Liver (tissue), 9 donors: Measurements from ENCODE around the gene PNPLA6. TPM values are rescaled to one million over a fixed set of nuclear protein-coding genes. Genes with fewer than 3 reads are reported as not detected.

Source experiments
- DNase-seq: peaks from one replicate; pipeline ENCODE4 v3.0.0-alpha.2; 2017; ENCODE audit warnings: low spot score
- H3K27ac ChIP-seq, 2 donors: one replicate each; pipeline ENCODE4 v1.7.0; 2013; ENCODE audit warnings: inconsistent platforms in 2 of 2, low read length in 2 of 2, control low read depth in 1 of 2, low read depth in 1 of 2, mild to moderate bottlenecking in 1 of 2
- H3K27me3 ChIP-seq, 4 donors: one replicate each; pipeline versions ENCODE4 v1.6.1 to v1.7.0; 2013; ENCODE audit warnings: low read length in 3 of 4, inconsistent platforms in 1 of 4, mild to moderate bottlenecking in 1 of 4, moderate library complexity in 1 of 4; ENCODE audit not compliant: control insufficient read depth in 4 of 4, insufficient read depth in 4 of 4
- H3K36me3 ChIP-seq, 4 donors: one replicate each; pipeline versions ENCODE4 v1.6.1 to v1.7.0; 2013; ENCODE audit warnings: low read length in 3 of 4, mild to moderate bottlenecking in 3 of 4, low read depth in 1 of 4, moderate library complexity in 1 of 4; ENCODE audit not compliant: control insufficient read depth in 4 of 4, insufficient read depth in 3 of 4
- H3K4me1 ChIP-seq, 4 donors: one replicate each; pipeline versions ENCODE4 v1.6.1 to v1.7.0; 2013; ENCODE audit warnings: low read length in 3 of 4, mild to moderate bottlenecking in 3 of 4, moderate library complexity in 1 of 4; ENCODE audit not compliant: control insufficient read depth in 4 of 4, insufficient read depth in 4 of 4
- H3K4me3 ChIP-seq, 3 donors: one replicate each; pipeline versions ENCODE4 v1.6.1 to v1.7.0; 2013; ENCODE audit warnings: low read length in 3 of 3, control low read depth in 1 of 3, low read depth in 1 of 3, mild to moderate bottlenecking in 1 of 3
- H3K9ac ChIP-seq, 2 donors: one replicate each; pipeline ENCODE4 v1.7.0; 2013; ENCODE audit warnings: low read length in 2 of 2, mild to moderate bottlenecking in 2 of 2, moderate library complexity in 2 of 2, control low read depth in 1 of 2, low read depth in 1 of 2
- H3K9me3 ChIP-seq, 4 donors: one replicate each; pipeline versions ENCODE4 v1.6.1 to v1.7.0; 2013; ENCODE audit warnings: low read length in 3 of 4; ENCODE audit not compliant: control insufficient read depth in 4 of 4
- ATF3 ChIP-seq: IDR thresholded peaks from 2 replicates; pipeline ENCODE4 v1.6.1; 2016; ENCODE audit warnings: antibody characterized with exemption
- CTCF ChIP-seq: fragments of 150-350 bp; IDR thresholded peaks from 2 replicates; pipeline ENCODE4 v1.5.1; 2017; ENCODE audit warnings: improper control_type of control experiment, low read depth, low read length; ENCODE audit not compliant: missing input control
- EGR1 ChIP-seq, 2 donors: IDR thresholded peaks; 2 replicates each; pipeline ENCODE4 v1.6.1; 2016 to 2018; ENCODE audit warnings: antibody characterized with exemption in 2 of 2, low read depth in 2 of 2
- FOXA1 ChIP-seq: IDR thresholded peaks from 2 replicates; pipeline ENCODE4 v1.6.1; 2016; ENCODE audit warnings: antibody characterized with exemption
- FOXA2 ChIP-seq: IDR thresholded peaks from 2 replicates; pipeline ENCODE4 v1.6.1; 2016; ENCODE audit warnings: antibody characterized with exemption
- GABPA ChIP-seq, 2 donors: IDR thresholded peaks in 1 of 2; conservative IDR thresholded peaks in 1 of 2; 2 replicates each; pipeline ENCODE4 v1.6.1; 2016; ENCODE audit warnings: antibody characterized with exemption in 2 of 2, mild to moderate bottlenecking in 1 of 2, moderate library complexity in 1 of 2
- HNF4A ChIP-seq, 2 donors: conservative IDR thresholded peaks; 2 replicates each; pipeline ENCODE4 v1.6.1; 2016; ENCODE audit warnings: antibody characterized with exemption in 2 of 2, mild to moderate bottlenecking in 2 of 2
- HNF4G ChIP-seq: IDR thresholded peaks from 2 replicates; pipeline ENCODE4 v1.6.1; 2016; ENCODE audit warnings: antibody characterized with exemption
- JUND ChIP-seq, 2 donors: IDR thresholded peaks; 2 replicates each; pipeline ENCODE4 v1.6.1; 2016; ENCODE audit warnings: antibody characterized with exemption in 2 of 2
- MAX ChIP-seq: IDR thresholded peaks from 2 replicates; pipeline ENCODE4 v1.6.1; 2016; ENCODE audit warnings: antibody characterized with exemption
- NR2F2 ChIP-seq: IDR thresholded peaks from 2 replicates; pipeline ENCODE4 v1.6.1; 2016; ENCODE audit warnings: antibody characterized with exemption
- RAD21 ChIP-seq, 2 donors: IDR thresholded peaks; 2 replicates each; pipeline ENCODE4 v1.6.1; 2016; ENCODE audit warnings: antibody characterized with exemption in 2 of 2, mild to moderate bottlenecking in 2 of 2
- REST ChIP-seq: IDR thresholded peaks from 2 replicates; pipeline ENCODE4 v1.6.1; 2016; ENCODE audit warnings: antibody characterized with exemption, mild to moderate bottlenecking
- RXRA ChIP-seq, 2 donors: IDR thresholded peaks; 2 replicates each; pipeline ENCODE4 v1.6.1; 2017 to 2018; ENCODE audit warnings: antibody characterized with exemption in 2 of 2, mild to moderate bottlenecking in 1 of 2
- SP1 ChIP-seq: IDR thresholded peaks from 2 replicates; pipeline ENCODE4 v1.6.1; 2018; ENCODE audit warnings: antibody characterized with exemption, mild to moderate bottlenecking
- TAF1 ChIP-seq: conservative IDR thresholded peaks from 2 replicates; pipeline ENCODE4 v1.6.1; 2016; ENCODE audit warnings: antibody characterized with exemption, mild to moderate bottlenecking
- YY1 ChIP-seq: IDR thresholded peaks from 2 replicates; pipeline ENCODE4 v1.6.1; 2016; ENCODE audit warnings: antibody characterized with exemption, mild to moderate bottlenecking
- ZBTB33 ChIP-seq: IDR thresholded peaks from 2 replicates; pipeline ENCODE4 v1.6.1; 2016; ENCODE audit warnings: antibody characterized with exemption
- WGBS: extraction: QIAGEN DNeasy Blood & Tissue Kit; methylation state at CpG from one replicate; pipeline ENCODE4 v1.1.7; 2013; 5-methylcytosine and 5-hydroxymethylcytosine counted together
- polyA plus RNA-seq, 2 donors: library from polyadenylated mRNA; stranded (reverse) in 1 of 2; unstranded in 1 of 2; fragments of 200-250 nt in 1 of 2; fragments of >200 nt in 1 of 2; fragmentation: Nextera tagmentation in 1 of 2; extraction: Ambion mirVana in 1 of 2; gene quantifications; one replicate each; pipeline versions ENCODE4 v1.2.1 to v1.2.3, GENCODE V29; 2013 to 2015
- total RNA-seq, 2 donors: library from RNA; depleted of rRNA; stranded (reverse); fragments of >200 nt; gene quantifications; one replicate each; pipeline ENCODE4 v1.2.3, GENCODE V29; 2014
- donor health status: healthy.
- donor health status: healthy.
- donor health status: healthy.
- donor health status: healthy.
- donor health status: healthy.

Gene PNPLA6
- total and polyA plus RNA-seq, 4 donors: 20.9 to 68.4 (median 28.0) TPM

GRCh38 chr19:7524992-7525739 is 10.4 kb upstream of the PNPLA6 start:
- H3K9ac ChIP-seq: no peak overlapping the region
- H3K9me3 ChIP-seq: no peaks in the 10 kb centered on the region
- DNase-seq: no peak
- H3K36me3 ChIP-seq: peaks cover 0 to 18% (median 5%) of the 10 kb centered on the region in 4 donors
- WGBS: 95% methylated on average over 20 of the region's 20 CpGs
- H3K27me3 ChIP-seq: no peaks in the 10 kb centered on the region
- H3K4me1 ChIP-seq: peaks cover 6 to 37% (median 30%) of the 10 kb centered on the region in 4 donors
- no peak overlapping the region for H3K4me3 ChIP-seq
- TF ChIP-seq HNF4A (conservative IDR thresholded peaks at IDR 0.05) (no peak), EGR1 (IDR thresholded peaks at IDR 0.05; ENCODE audit: low read depth in 2 of 2) (no peak), ATF3 (no peak), HNF4G (no peak), CTCF (no peak), RAD21 (IDR thresholded peaks at IDR 0.05) (no peak), RXRA (IDR thresholded peaks at IDR 0.05) (no peak), NR2F2 (no peak), FOXA2 (no peak), REST (no peak), FOXA1 (no peak), MAX (no peak), JUND (IDR thresholded peaks at IDR 0.05) (no peak), GABPA (IDR thresholded peaks at IDR 0.05 in 1 of 2, conservative IDR thresholded peaks at IDR 0.05 in 1 of 2) (no peak), SP1 (no peak), TAF1 (no peak), ZBTB33 (no peak), YY1 (no peak)
- no peak overlapping the region for H3K27ac ChIP-seq
